ENCODE data around the gene OR8D2.
A peak's percentile ranks its signal among the peaks of the same experiment; 100 is the strongest.

OR8D2 gene, protein sequence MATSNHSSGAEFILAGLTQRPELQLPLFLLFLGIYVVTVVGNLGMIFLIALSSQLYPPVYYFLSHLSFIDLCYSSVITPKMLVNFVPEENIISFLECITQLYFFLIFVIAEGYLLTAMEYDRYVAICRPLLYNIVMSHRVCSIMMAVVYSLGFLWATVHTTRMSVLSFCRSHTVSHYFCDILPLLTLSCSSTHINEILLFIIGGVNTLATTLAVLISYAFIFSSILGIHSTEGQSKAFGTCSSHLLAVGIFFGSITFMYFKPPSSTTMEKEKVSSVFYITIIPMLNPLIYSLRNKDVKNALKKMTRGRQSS

GRCh38 chr11:124320097-124320496 lies at the start of gene OR8D2:
Gene OR8D2, minus strand, starts transcription at chr11:124320197. Its CDS starts 0 bp downstream, at chr11:124320197.
- no peak for DNase-seq

DNA sequence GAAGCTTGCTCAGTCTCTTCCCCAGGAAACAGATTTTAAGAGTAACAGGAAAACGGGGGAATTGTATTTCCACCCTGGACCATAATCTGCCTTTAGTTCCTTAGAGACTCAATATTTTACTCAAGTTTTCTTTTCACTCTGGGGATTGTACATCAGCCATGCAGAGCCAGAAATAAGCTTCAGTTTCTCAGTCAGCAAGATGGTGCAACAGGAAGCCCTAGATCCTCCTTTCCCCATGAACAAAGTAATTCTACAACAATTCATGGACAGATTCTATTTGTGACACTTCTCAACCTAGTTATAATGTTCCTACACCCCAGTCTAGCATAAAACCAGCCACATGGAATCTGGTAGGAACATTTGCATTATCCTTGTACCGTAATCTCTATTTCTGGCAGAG lies 39.6 kb upstream of the OR8D2 start:
- no peak for DNase-seq

- no peak for DNase-seq
Measured at GRCh38 chr11:124346311-124346955, 26.4 kb upstream of the OR8D2 start.

DNA sequence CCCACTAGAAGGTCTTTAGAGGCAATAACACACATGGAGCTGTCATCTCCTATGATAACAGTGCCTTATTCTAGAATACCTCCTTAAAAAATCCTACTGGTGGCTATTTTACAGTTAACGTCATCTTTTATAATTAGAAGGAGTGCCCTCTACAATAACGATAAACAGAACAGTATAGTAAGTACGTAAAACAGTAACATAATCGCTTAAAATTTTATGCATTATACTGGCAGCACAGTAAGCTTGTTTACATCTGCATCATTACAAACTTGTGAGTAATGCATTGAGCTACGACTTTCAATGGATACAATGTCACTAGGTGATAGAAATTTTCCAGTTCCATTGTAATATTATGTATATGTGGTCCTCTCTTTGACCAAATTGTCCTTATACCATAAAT lies 24.3 kb upstream of the OR8D2 start:
- DNase-seq, result no peak

GRCh38 chr11:124340142-124340447 lies 20.1 kb upstream of the OR8D2 start:
- DNase-seq, result no peak

DNA sequence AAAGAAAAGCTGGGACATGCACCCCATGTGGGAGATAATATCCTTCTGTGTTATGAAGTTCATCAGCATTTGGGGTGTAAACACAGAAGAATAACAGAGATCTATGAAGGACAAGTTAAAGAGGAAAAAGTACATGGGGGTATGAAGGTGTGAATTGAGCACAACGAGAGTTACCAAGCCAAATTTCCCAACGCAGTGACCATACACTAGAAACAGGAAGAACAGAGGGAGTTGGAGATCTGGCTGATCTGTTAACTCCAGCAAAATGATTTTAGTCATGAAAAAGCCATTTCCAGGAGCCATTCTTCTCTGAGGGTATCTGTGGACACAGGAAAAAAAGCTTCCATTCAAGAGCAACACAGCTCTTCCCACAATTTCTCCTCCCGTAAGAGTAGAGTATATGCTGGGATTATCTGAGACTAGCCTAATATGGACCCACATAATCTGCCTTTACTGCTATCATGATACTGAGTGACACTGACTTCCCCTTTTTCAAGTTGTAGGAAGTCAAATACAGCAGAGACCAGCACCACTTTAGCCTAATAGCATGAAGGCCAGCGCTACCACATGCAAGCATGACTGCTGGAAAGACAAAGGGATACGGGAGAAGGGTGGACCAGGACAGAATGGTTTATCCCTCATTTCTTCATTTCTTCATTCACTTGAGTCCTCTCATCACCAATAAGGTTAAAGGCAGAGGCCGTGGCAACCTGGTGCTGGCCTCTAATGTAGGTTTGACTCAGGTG lies 19.6 kb upstream of the OR8D2 start:
- no peak for DNase-seq

GRCh38 chr11:124331873-124332272 lies 11.9 kb upstream of the OR8D2 start:
- DNase-seq, result no peak

DNA sequence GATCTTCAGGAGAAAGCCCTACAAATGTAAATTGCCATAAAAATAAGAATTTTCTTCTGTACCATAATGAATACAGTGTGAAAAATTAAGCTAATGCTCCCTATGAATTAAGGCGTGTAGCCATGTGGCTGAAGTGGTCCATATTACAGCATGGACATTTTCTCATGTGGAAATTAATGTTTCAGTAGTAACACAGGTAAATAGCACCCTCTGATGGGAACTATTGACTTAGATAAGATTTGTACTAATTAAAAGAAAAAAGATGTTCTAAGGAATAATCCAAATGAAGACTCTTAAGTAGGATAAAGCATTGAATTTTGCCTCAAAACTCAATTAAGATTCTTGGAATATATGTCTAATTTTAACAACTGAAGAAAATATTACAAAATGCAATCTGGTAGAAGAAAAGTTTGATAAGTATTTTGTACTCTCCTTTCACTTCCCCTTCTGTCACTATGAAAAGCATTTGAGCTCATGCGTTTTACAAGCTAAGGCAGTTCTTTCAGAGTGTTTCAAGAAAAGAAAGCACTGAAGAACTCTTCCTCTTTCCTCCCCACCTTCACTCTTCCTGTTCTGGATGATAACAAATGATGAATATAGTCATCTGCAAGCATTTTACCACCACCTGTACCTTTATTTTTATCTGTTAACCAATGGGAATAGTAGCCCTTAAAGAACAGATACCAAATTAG lies 9.9 kb upstream of the OR8D2 start:
- peak; percentile 0 for DNase-seq

DNA sequence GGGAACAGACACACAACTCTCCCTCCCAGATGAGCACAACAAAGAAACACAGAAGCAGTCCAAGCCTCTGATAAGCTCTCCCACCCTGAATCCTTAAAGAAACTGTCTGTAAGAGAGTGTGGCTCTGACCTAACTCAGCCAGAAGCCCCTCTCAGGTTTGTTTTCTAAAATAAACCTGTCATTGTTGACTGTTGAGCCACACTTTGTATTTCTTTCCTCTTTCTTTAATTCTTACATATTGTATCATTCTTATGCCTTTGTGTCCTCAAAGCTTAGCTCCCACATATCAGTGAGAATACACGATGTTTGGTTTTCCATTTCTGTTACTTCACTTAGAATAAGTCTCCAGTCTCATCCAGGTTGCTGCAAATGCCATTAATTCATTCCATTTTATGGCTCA lies 7.8 kb upstream of the OR8D2 start:
- no peak for DNase-seq

- no peak for DNase-seq
Measured at GRCh38 chr11:124322356-124322755, 2.4 kb upstream of the OR8D2 start.

DNA sequence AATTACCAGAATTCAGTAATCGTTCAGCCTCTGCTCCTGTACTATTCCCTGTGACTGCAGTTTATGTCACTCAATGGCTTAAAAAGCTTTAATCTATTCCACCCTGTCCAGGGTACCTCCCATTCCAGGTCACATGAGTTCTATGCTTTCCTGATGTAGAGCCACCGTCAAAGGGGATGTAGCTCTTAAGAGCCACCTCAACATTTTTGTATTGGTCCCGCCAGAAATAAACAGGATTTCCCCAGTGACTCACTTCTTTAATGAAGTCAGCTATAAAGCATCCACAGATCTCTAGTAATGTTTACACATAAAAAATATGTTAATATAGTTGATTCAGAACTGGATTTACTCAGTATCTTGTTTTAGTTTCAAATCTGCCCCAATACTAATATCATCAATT lies 4.9 kb downstream of the OR8D2 start:
- no peak for DNase-seq

DNA sequence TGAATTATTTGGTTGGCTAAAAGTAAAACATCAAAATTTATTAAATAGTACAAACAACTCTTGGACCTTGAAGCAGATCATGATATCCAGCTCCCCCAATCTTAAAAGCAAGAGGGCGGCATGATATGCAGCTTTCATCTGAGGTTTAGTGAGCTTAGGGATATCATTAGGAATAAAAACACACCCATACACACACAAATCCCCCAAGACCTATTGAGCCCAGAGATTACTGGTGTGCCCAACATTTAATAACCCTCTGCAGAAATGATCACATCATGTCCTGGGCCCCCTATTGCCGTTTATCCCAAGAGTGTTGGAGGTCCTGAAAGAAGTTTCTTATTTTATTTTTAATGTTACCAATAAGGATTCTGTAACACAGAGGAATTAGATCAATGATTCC lies 6.1 kb downstream of the OR8D2 start, which contains the start of gene OR8D1:
Gene OR8D1, minus strand, starts transcription at position 101 of the 400 bp plus-strand sequence. CDS start 3,183 bp downstream, outside the sequence.
- DNase-seq, result no peak

- DNase-seq, result no peak
Measured at GRCh38 chr11:124313131-124313530, 6.9 kb downstream of the OR8D2 start.

GRCh38 chr11:124311670-124312069 lies 8.3 kb downstream of the OR8D2 start:
- DNase-seq, result no peak

GRCh38 chr11:124311269-124311668 lies 8.7 kb downstream of the OR8D2 start:
- DNase-seq, result no peak

DNA sequence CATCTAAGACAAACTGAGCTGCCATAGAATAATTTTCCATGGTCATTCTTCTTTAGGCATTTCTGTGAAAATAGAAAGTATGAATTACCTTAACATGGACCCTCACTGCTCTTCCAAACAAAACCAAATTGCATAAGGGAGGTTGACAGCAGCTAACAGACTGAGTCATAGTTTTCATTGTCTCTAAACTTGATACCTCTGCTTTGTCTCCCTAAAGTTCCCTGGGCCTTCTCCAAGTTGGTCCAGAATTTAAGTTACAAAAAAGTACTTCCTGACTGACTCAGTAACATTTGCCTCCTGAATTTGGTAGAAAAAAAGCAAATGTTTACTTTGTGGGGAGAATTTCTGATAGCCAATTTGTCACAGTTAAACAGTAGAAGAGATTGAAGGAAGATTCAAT lies 9.3 kb downstream of the OR8D2 start:
- no peak for DNase-seq

GRCh38 chr11:124307093-124307492 lies 12.9 kb downstream of the OR8D2 start:
- no peak for DNase-seq

DNA sequence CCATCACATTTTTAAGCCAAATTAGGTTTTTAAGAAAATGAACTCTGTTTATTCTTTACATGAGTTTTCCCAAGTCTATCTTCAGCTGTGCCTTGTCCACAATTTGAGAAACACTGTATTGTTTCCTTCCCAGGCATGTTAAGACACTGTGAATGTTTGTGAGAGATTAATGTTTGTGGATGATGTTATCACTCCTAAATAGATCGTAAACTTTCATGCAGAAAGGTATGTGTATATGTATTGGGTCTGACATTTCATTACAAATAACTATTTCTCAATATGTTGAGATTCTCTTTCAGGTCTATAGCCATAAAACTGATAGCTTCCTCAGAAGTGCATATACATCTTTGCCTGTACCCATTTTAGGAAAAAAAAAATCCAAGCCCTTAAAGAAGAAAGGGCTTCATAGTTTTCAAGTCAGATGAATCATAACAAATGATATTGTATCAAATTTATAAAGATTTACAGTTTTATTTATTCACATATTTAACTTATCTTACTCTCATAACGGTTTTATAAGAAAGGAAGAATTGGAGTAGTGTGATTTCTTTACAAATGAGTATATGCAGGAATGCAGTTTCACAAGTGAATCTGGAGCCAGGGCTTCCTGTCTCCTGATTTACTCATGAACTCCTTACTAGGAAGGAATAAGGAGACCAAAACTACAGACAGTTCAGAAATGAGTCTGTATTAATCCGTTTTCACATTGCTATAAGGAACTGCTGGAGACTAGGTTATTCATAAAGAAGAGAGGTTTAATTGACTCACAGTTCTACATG lies 17.5 kb downstream of the OR8D2 start:
- DNase-seq, result no peak

- DNase-seq, result no peak
Measured at GRCh38 chr11:124301548-124301947, 18.4 kb downstream of the OR8D2 start.

GRCh38 chr11:124297921-124298320 lies 22.1 kb downstream of the OR8D2 start:
- DNase-seq, result no peak

DNA sequence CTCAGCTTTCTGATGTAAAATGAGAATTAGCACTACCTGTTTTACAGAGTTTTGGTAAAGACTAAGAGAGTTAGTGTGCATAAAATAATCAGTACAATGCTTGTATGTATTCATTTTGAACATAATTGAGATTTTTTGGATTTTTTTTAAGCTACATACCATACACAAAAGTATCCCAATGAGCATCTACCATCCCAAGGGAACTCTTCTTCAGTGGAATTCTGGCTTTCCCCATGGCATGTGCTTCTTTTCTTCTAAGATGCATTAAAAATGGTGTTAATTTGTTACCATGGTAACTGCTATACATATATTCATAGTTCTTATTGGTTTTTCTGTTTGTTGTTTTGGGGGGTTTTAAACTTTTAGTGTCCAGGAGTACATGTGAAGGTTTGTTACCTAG lies 24.0 kb downstream of the OR8D2 start:
- DNase-seq, result no peak

- no peak for DNase-seq
Measured at GRCh38 chr11:124294687-124295086, 25.3 kb downstream of the OR8D2 start.

All from midbrain (tissue), 1 donor.